Spleen (tissue), 11 donors: Measurements from ENCODE around the gene TROAP. TPM values are rescaled to one million over a fixed set of nuclear protein-coding genes. Genes with fewer than 3 reads are reported as not detected.

ENCODE experiments used
- DNase-seq: peaks from one replicate; pipeline ENCODE4 v3.0.0-alpha.2; 2020
- H3K27ac ChIP-seq, 8 donors: fragments of 200-600 bp; sonication (generic) in 7 of 8; 1 replicate in 4 of 8; 2 replicates in 4 of 8; pipeline versions ENCODE4 v1.5.0 to v1.8.0; 2016 to 2021; ENCODE audit warnings: inconsistent platforms in 4 of 8, mild to moderate bottlenecking in 4 of 8, moderate library complexity in 1 of 8
- H3K27me3 ChIP-seq, 7 donors: fragments of 200-600 bp; sonication (generic) in 6 of 7; replicated peaks in 1 of 7; 1 replicate in 4 of 7; 2 replicates in 3 of 7; pipeline versions ENCODE4 v1.5.0 to v1.8.0; 2016 to 2021; ENCODE audit warnings: inconsistent platforms in 3 of 7, mild to moderate bottlenecking in 1 of 7
- H3K36me3 ChIP-seq, 6 donors: fragments of 200-600 bp; sonication (generic) in 5 of 6; 1 replicate in 4 of 6; 2 replicates in 2 of 6; pipeline versions ENCODE4 v1.5.0 to v1.8.0; 2016 to 2021; ENCODE audit warnings: inconsistent platforms in 2 of 6
- H3K4me1 ChIP-seq, 6 donors: fragments of 200-600 bp; sonication (generic) in 5 of 6; 1 replicate in 3 of 6; 2 replicates in 3 of 6; pipeline versions ENCODE4 v1.5.0 to v1.8.0; 2016 to 2021; ENCODE audit warnings: inconsistent platforms in 3 of 6
- H3K4me3 ChIP-seq, 8 donors: fragments of 200-600 bp; sonication (generic) in 7 of 8; 1 replicate in 4 of 8; 2 replicates in 4 of 8; pipeline versions ENCODE4 v1.5.0 to v1.8.0; 2016 to 2021; ENCODE audit warnings: inconsistent platforms in 4 of 8, mild to moderate bottlenecking in 4 of 8, moderate library complexity in 2 of 8
- H3K9me3 ChIP-seq, 8 donors: fragments of 200-600 bp; sonication (generic) in 7 of 8; 1 replicate in 4 of 8; 2 replicates in 4 of 8; pipeline versions ENCODE4 v1.5.0 to v1.8.0; 2016 to 2021; ENCODE audit warnings: inconsistent platforms in 4 of 8
- POLR2A ChIP-seq, 3 donors: fragments of 450-650 bp; IDR thresholded peaks; one replicate each; pipeline ENCODE4 v1.5.1; 2017; ENCODE audit warnings: antibody characterized with exemption in 3 of 3, mild to moderate bottlenecking in 1 of 3
- POLR2AphosphoS5 ChIP-seq, 3 donors: sonication (generic); formaldehyde crosslinking; IDR thresholded peaks; one replicate each; pipeline ENCODE4 v1.5.1; 2017; ENCODE audit warnings: antibody characterized with exemption in 3 of 3
- WGBS, 5 donors: extraction: QIAGEN DNeasy Blood & Tissue Kit in 3 of 5; methylation state at CpG; one replicate each; pipeline versions ENCODE4 v1.1.5 to v1.1.7; 2013 to 2018; 5-methylcytosine and 5-hydroxymethylcytosine counted together
- intact Hi-C: fragments of 100-400 bp; cut with DNase I; formaldehyde crosslinking; loops from one replicate; pipeline ENCODE4 v1.15.0; 2023; ENCODE audit warnings: low total_unique reads
- polyA plus RNA-seq, 3 donors: library from polyadenylated mRNA; stranded (reverse); fragments of 200-250 nt; gene quantifications; one replicate each; pipeline ENCODE4 v1.2.1, GENCODE V29; 2013
- total RNA-seq, 7 donors: library from RNA; depleted of rRNA in 3 of 7; stranded (reverse); fragments of >200 nt in 3 of 7; fragmentation: NEBNext Ultra II Directional in 4 of 7; extraction: Animal tissue kit (Norgen Biotek cat#: 25700) in 4 of 7; gene quantifications; one replicate each; pipeline versions ENCODE4 v1.1.0 to v1.2.1, GENCODE V29; 2016 to 2021
- TF ChIP-seq, protein P1 (sequence below), 11 experiments: fragments of 200-600 bp in 7 of 11; fragments of 450-650 bp in 4 of 11; sonication (generic) in 4 of 11; IDR thresholded peaks in 8 of 11; conservative IDR thresholded peaks in 3 of 11; 1 replicate in 7 of 11; 2 replicates in 4 of 11; pipeline versions ENCODE4 v1.4.0 to v1.8.0; 2016 to 2021; ENCODE audit warnings: antibody characterized with exemption in 11 of 11, inconsistent platforms in 4 of 11, mild to moderate bottlenecking in 1 of 11
- donor health status: healthy with polysubstance abuse.
- donor health status: DM: no; HTN: no; CAD: no; lungs with moderate emphysema.
- donor health status: DM: no; HTN: no; CAD: no.
- donor health status: Bipolar disorder and iron deficiency.
- donor health status: healthy.
- donor health status: DM: no; HTN: no; CAD: no.
- donor health status: DM: yes; HTN: yes; CAD: no.

TROAP gene
- total and polyA plus RNA-seq, 10 donors, result 2.5 to 11.9 (median 4.4) TPM

DNA sequence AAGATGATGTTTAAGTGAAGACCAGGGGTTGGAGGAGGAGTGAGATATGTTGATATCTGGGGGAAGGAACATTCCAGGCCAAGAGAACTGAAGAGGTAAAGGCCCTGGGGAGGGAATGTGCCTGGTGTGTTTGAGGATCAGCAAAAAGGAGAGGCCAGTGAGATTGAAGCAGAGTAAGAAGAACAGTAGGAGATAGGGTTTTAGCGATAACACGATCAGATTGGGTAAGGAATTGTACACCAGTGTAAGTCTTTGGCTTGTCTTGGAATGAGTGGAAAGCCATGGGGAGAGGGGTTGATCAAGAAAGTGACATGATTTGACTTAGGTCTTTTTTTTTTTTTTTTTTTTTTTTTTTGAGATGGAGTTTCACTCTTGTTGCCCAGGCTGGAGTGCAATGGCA is 4.8 kb downstream of the TROAP start:
- no peak for DNase-seq
- Histone ChIP-seq H3K9me3 (no peaks in the 10 kb centered on the region), H3K36me3 (peaks cover 0 to 56% (median 0%) of the 10 kb centered on the region in 6 donors), H3K4me1 (peaks cover 0 to 23% (median 12%) of the 10 kb centered on the region in 6 donors), H3K4me3 (no peak overlapping the region), H3K27me3 (peaks cover 0 to 27% (median 6%) of the 10 kb centered on the region in 7 donors), H3K27ac (no peak overlapping the region)
- WGBS, 5 donors, result 89 to 96% (median 96%) methylated on average over 2 of the region's 2 CpGs
- no peak for TF ChIP-seq POLR2AphosphoS5 (IDR thresholded peaks at IDR 0.05)
- no peak for TF ChIP-seq POLR2A (IDR thresholded peaks at IDR 0.05)
- TF ChIP-seq, protein P1, sequence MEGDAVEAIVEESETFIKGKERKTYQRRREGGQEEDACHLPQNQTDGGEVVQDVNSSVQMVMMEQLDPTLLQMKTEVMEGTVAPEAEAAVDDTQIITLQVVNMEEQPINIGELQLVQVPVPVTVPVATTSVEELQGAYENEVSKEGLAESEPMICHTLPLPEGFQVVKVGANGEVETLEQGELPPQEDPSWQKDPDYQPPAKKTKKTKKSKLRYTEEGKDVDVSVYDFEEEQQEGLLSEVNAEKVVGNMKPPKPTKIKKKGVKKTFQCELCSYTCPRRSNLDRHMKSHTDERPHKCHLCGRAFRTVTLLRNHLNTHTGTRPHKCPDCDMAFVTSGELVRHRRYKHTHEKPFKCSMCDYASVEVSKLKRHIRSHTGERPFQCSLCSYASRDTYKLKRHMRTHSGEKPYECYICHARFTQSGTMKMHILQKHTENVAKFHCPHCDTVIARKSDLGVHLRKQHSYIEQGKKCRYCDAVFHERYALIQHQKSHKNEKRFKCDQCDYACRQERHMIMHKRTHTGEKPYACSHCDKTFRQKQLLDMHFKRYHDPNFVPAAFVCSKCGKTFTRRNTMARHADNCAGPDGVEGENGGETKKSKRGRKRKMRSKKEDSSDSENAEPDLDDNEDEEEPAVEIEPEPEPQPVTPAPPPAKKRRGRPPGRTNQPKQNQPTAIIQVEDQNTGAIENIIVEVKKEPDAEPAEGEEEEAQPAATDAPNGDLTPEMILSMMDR (IDR thresholded peaks at IDR 0.05 in 8 of 11, conservative IDR thresholded peaks at IDR 0.05 in 3 of 11), result no peak
- intact Hi-C loops, result no loop called here

- peaks cover 0 to 56% (median 0%) of the 10 kb centered on the region in 6 donors for H3K36me3 ChIP-seq
- peaks cover 0 to 24% (median 8%) of the 10 kb centered on the region in 6 donors for H3K4me1 ChIP-seq
- H3K27me3 ChIP-seq, result peaks cover 3 to 37% (median 16%) of the 10 kb centered on the region in 7 donors
- no peaks in the 10 kb centered on the region for H3K9me3 ChIP-seq
- no peak for DNase-seq
- intact Hi-C loops, result no loop called here
- WGBS, 5 donors, result 96 to 99% (median 98%) methylated on average over 12 of the region's 12 CpGs
- no peak overlapping the region for H3K27ac ChIP-seq
- TF ChIP-seq POLR2AphosphoS5 (IDR thresholded peaks at IDR 0.05), result no peak
- no peak for TF ChIP-seq POLR2A (IDR thresholded peaks at IDR 0.05)
- TF ChIP-seq, protein P1 (IDR thresholded peaks at IDR 0.05 in 8 of 11, conservative IDR thresholded peaks at IDR 0.05 in 3 of 11), result no peak
- no peak overlapping the region for H3K4me3 ChIP-seq
Observed at GRCh38 chr12:49328816-49329215, 5.8 kb downstream of the TROAP start.

- Histone ChIP-seq H3K4me3 (no peak overlapping the region), H3K27me3 (peaks cover 3 to 50% (median 29%) of the 10 kb centered on the region in 7 donors), H3K36me3 (peaks cover 0 to 56% (median 0%) of the 10 kb centered on the region in 6 donors), H3K4me1 (peaks cover 0 to 24% (median 7%) of the 10 kb centered on the region in 6 donors), H3K9me3 (no peaks in the 10 kb centered on the region), H3K27ac (no peak overlapping the region)
- intact Hi-C loops, result no loop called here
- no peak for DNase-seq
- 88 to 96% (median 93%) methylated on average over 4 to 7 of the region's 7 CpGs for WGBS, 5 donors
- TF ChIP-seq POLR2AphosphoS5 (IDR thresholded peaks at IDR 0.05), result no peak
- TF ChIP-seq, protein P1 (IDR thresholded peaks at IDR 0.05 in 8 of 11, conservative IDR thresholded peaks at IDR 0.05 in 3 of 11), result no peak
- no peak for TF ChIP-seq POLR2A (IDR thresholded peaks at IDR 0.05)
Observed at GRCh38 chr12:49330032-49330619, 7.1 kb downstream of the TROAP start.

GRCh38 chr12:49330631-49331379 is 7.8 kb downstream of the TROAP start:
- WGBS, 5 donors, result 85 to 93% (median 86%) methylated on average over 12 to 14 of the region's 14 CpGs
- H3K36me3 ChIP-seq, result peaks cover 0 to 52% (median 0%) of the 10 kb centered on the region in 6 donors
- TF ChIP-seq, protein P1 (IDR thresholded peaks at IDR 0.05 in 8 of 11, conservative IDR thresholded peaks at IDR 0.05 in 3 of 11), result no peak
- TF ChIP-seq POLR2AphosphoS5 (IDR thresholded peaks at IDR 0.05), result no peak
- no peak for TF ChIP-seq POLR2A (IDR thresholded peaks at IDR 0.05)
- no peaks in the 10 kb centered on the region for H3K9me3 ChIP-seq
- no peak overlapping the region for H3K27ac ChIP-seq
- peaks cover 0 to 26% (median 8%) of the 10 kb centered on the region in 6 donors for H3K4me1 ChIP-seq
- intact Hi-C loops, result no loop called here
- DNase-seq, result no peak
- H3K4me3 ChIP-seq, result no peak overlapping the region
- H3K27me3 ChIP-seq, result peaks cover 3 to 57% (median 35%) of the 10 kb centered on the region in 7 donors
